ENCODE results near the gene GATAD2A. TPM values are rescaled to one million over a fixed set of nuclear protein-coding genes. Genes with fewer than 3 reads are reported as not detected.

GATAD2A gene
- polyA plus RNA-seq, 4 donors, result 25.9 to 49.1 (median 33.0) TPM

DNA sequence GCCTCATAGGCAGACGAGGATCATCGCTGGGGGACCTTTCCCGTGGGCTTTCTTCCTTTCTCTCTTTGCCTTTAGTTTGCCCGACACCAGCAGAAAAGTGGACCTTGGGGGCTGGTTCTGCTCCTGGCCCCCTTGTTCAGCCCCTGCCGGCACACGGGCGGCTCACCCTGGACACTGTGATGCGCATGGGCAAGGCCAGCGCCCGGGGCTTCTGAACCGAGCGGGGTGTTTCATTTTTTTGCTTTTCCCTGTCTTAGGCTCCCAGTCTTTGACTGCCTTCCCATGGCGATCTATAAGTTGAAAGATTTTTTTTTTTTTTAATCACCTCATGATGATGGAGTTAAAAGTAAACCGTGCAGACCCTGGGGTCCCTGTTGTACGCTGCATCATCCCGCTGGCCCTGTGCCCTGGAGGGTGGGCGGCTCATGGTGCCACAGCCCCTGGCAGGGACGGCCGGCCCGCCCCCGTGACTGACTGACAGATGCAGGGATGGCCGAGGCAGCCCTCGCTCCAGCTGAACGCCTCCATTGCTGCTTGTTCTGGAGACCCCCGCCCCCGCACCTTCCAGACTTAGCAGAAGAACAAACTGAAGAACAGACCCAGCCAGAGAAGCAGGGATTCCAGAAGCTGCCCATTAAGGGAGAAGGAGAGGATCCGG is 100.3 kb downstream of the GATAD2A start:
- H3K4me1 ChIP-seq (ENCODE audit: control insufficient read depth in 3 of 3, insufficient read depth in 2 of 3, low read depth in 1 of 3, low read length in 2 of 3), result no peaks in the 10 kb centered on the region
- DNase-seq (no peak), FAIRE-seq (no peak)
- no peaks in the 10 kb centered on the region for H3K27me3 ChIP-seq (ENCODE audit: control insufficient read depth in 3 of 3, insufficient read depth in 3 of 3, low read length in 3 of 3)
- 93 to 95% (median 94%) methylated on average over 27 of the region's 27 CpGs for WGBS, 3 donors
- H3K4me3 ChIP-seq (ENCODE audit: low read depth in 1 of 3, low read length in 3 of 3), result no peak overlapping the region
- no peaks in the 10 kb centered on the region for H3K9me3 ChIP-seq (ENCODE audit: control insufficient read depth in 2 of 2, insufficient read depth in 1 of 2, low read depth in 1 of 2, low read length in 1 of 2)
- H3K36me3 ChIP-seq (ENCODE audit: control insufficient read depth in 3 of 3, insufficient read depth in 2 of 3, low read depth in 1 of 3, low read length in 3 of 3), result peaks cover 25 to 73% (median 35%) of the 10 kb centered on the region in 3 donors
- H3K27ac ChIP-seq (ENCODE audit: low read depth in 1 of 3, low read length in 2 of 3), result no peak overlapping the region

DNA sequence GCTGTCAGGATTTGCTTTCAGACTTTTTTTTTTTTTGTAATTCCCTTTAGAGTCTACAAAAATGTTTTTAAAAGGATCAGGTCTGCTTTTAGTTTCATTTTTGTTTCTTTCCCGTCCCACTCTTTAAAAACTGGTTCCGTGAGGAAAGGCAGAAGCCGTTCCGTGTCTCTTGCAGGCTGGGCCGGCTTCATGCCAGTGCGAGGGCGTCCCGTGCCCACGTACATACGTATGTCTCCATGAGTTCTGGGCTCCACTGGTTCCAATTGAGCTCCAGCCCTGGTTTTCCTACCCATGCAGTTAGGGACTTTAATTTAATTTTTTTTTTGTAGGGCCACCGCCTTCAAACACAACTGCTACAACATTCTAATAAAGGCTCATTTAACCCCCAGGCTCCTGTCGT is 101.1 kb downstream of the GATAD2A start:
- DNase-seq (no peak), FAIRE-seq (no peak)
- Histone ChIP-seq H3K27me3 (ENCODE audit: control insufficient read depth in 3 of 3, insufficient read depth in 3 of 3, low read length in 3 of 3) (no peaks in the 10 kb centered on the region), H3K36me3 (ENCODE audit: control insufficient read depth in 3 of 3, insufficient read depth in 2 of 3, low read depth in 1 of 3, low read length in 3 of 3) (peaks cover 21 to 65% (median 32%) of the 10 kb centered on the region in 3 donors), H3K4me1 (ENCODE audit: control insufficient read depth in 3 of 3, insufficient read depth in 2 of 3, low read depth in 1 of 3, low read length in 2 of 3) (no peaks in the 10 kb centered on the region), H3K27ac (ENCODE audit: low read depth in 1 of 3, low read length in 2 of 3) (no peak overlapping the region), H3K4me3 (ENCODE audit: low read depth in 1 of 3, low read length in 3 of 3) (no peak overlapping the region), H3K9me3 (ENCODE audit: control insufficient read depth in 2 of 2, insufficient read depth in 1 of 2, low read depth in 1 of 2, low read length in 1 of 2) (no peaks in the 10 kb centered on the region)
- 87 to 94% (median 89%) methylated on average over 12 of the region's 12 CpGs for WGBS, 3 donors

GRCh38 chr19:19507354-19507753 is 101.9 kb downstream of the GATAD2A start:
- H3K27me3 ChIP-seq (ENCODE audit: control insufficient read depth in 3 of 3, insufficient read depth in 3 of 3, low read length in 3 of 3), result no peaks in the 10 kb centered on the region
- WGBS, 3 donors, result 89 to 93% (median 92%) methylated on average over 8 of the region's 8 CpGs
- FAIRE-seq, result no peak
- no peak overlapping the region for H3K4me3 ChIP-seq (ENCODE audit: low read depth in 1 of 3, low read length in 3 of 3)
- no peak overlapping the region for H3K27ac ChIP-seq (ENCODE audit: low read depth in 1 of 3, low read length in 2 of 3)
- no peak for DNase-seq
- H3K36me3 ChIP-seq (ENCODE audit: control insufficient read depth in 3 of 3, insufficient read depth in 2 of 3, low read depth in 1 of 3, low read length in 3 of 3), result peaks cover 14 to 58% (median 24%) of the 10 kb centered on the region in 3 donors
- H3K9me3 ChIP-seq (ENCODE audit: control insufficient read depth in 2 of 2, insufficient read depth in 1 of 2, low read depth in 1 of 2, low read length in 1 of 2), result no peaks in the 10 kb centered on the region
- H3K4me1 ChIP-seq (ENCODE audit: control insufficient read depth in 3 of 3, insufficient read depth in 2 of 3, low read depth in 1 of 3, low read length in 2 of 3), result no peaks in the 10 kb centered on the region

- H3K4me3 ChIP-seq (ENCODE audit: low read depth in 1 of 3, low read length in 3 of 3), result no peak overlapping the region
- H3K36me3 ChIP-seq (ENCODE audit: control insufficient read depth in 3 of 3, insufficient read depth in 2 of 3, low read depth in 1 of 3, low read length in 3 of 3), result peaks cover 10 to 49% (median 15%) of the 10 kb centered on the region in 3 donors
- no peaks in the 10 kb centered on the region for H3K4me1 ChIP-seq (ENCODE audit: control insufficient read depth in 3 of 3, insufficient read depth in 2 of 3, low read depth in 1 of 3, low read length in 2 of 3)
- 84 to 87% (median 87%) methylated on average over 11 of the region's 11 CpGs for WGBS, 3 donors
- no peaks in the 10 kb centered on the region for H3K27me3 ChIP-seq (ENCODE audit: control insufficient read depth in 3 of 3, insufficient read depth in 3 of 3, low read length in 3 of 3)
- FAIRE-seq, result no peak
- no peak overlapping the region for H3K27ac ChIP-seq (ENCODE audit: low read depth in 1 of 3, low read length in 2 of 3)
- no peaks in the 10 kb centered on the region for H3K9me3 ChIP-seq (ENCODE audit: control insufficient read depth in 2 of 2, insufficient read depth in 1 of 2, low read depth in 1 of 2, low read length in 1 of 2)
- DNase-seq, result no peak
These were observed 102.7 kb downstream of the GATAD2A start for GRCh38 chr19:19508217-19508616.

GRCh38 chr19:19510432-19510831 is 105.0 kb downstream of the GATAD2A start:
- FAIRE-seq (no peak), DNase-seq (no peak)
- 31 to 46% (median 44%) methylated on average over 6 of the region's 6 CpGs for WGBS, 3 donors
- H3K9me3 ChIP-seq (ENCODE audit: control insufficient read depth in 2 of 2, insufficient read depth in 1 of 2, low read depth in 1 of 2, low read length in 1 of 2), result peaks cover 0 to 19% of the 10 kb centered on the region in 2 donors
- peaks cover 6 to 28% (median 8%) of the 10 kb centered on the region in 3 donors for H3K36me3 ChIP-seq (ENCODE audit: control insufficient read depth in 3 of 3, insufficient read depth in 2 of 3, low read depth in 1 of 3, low read length in 3 of 3)
- H3K27me3 ChIP-seq (ENCODE audit: control insufficient read depth in 3 of 3, insufficient read depth in 3 of 3, low read length in 3 of 3), result peaks cover 0 to 10% (median 0%) of the 10 kb centered on the region in 3 donors
- no peak overlapping the region for H3K27ac ChIP-seq (ENCODE audit: low read depth in 1 of 3, low read length in 2 of 3)
- H3K4me3 ChIP-seq (ENCODE audit: low read depth in 1 of 3, low read length in 3 of 3), result no peak overlapping the region
- peaks cover 0 to 12% (median 3%) of the 10 kb centered on the region in 3 donors for H3K4me1 ChIP-seq (ENCODE audit: control insufficient read depth in 3 of 3, insufficient read depth in 2 of 3, low read depth in 1 of 3, low read length in 2 of 3)

DNA sequence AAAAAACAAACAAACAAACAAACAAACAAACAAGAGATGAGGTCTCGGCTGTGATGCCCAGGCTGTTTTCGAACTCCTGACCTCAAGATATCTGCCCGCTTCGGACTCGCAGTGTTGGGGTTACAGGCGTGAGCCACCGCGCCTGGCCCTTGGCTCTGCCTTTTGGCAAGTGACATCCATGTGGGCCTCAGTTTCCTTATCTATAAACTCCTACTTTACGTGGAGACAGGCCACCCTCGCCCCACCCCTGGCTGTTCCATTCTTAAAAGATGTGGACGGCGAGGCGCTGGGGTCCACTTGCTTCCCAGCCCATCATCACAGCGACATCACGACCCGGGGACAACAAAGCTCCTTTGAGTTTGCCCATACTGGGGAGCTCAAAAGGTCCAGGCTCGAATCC is 108.2 kb downstream of the GATAD2A start:
- WGBS, 3 donors, result 87 to 96% (median 93%) methylated on average over 17 of the region's 17 CpGs
- H3K27ac ChIP-seq (ENCODE audit: low read depth in 1 of 3, low read length in 2 of 3), result no peak overlapping the region
- FAIRE-seq (no peak), DNase-seq (no peak)
- H3K27me3 ChIP-seq (ENCODE audit: control insufficient read depth in 3 of 3, insufficient read depth in 3 of 3, low read length in 3 of 3), result peaks cover 0 to 10% (median 0%) of the 10 kb centered on the region in 3 donors
- peaks cover 0 to 20% of the 10 kb centered on the region in 2 donors for H3K9me3 ChIP-seq (ENCODE audit: control insufficient read depth in 2 of 2, insufficient read depth in 1 of 2, low read depth in 1 of 2, low read length in 1 of 2)
- H3K4me3 ChIP-seq (ENCODE audit: low read depth in 1 of 3, low read length in 3 of 3), result peak overlapping the region in 1 of 3 donors; percentile 23
- H3K4me1 ChIP-seq (ENCODE audit: control insufficient read depth in 3 of 3, insufficient read depth in 2 of 3, low read depth in 1 of 3, low read length in 2 of 3), result peaks cover 0 to 13% (median 9%) of the 10 kb centered on the region in 3 donors
- H3K36me3 ChIP-seq (ENCODE audit: control insufficient read depth in 3 of 3, insufficient read depth in 2 of 3, low read depth in 1 of 3, low read length in 3 of 3), result peaks cover 0 to 2% (median 0%) of the 10 kb centered on the region in 3 donors

DNA sequence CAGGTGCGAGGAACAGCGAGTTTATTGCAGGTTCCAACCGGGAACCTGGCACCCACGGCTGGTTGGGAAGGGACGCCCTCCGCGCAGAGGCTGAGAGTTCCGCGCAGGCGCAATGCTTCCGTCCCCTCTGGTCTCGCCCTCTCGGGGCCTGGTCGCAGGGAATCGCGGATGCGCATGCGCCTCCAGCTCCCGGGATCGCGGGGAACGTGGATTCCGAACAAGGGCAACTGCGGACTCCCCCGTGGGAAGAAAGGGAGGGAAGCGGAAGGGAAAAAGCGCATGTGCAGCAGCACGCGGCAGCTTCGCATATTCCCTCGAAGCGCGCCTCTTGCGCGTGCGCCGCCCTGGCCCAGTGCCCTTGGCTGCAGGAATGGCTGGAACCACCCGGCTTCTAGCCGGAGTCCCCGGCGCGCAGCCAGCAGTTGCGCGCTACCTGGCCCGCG is 108.8 kb downstream of the GATAD2A start:
- H3K4me3 ChIP-seq (ENCODE audit: low read depth in 1 of 3, low read length in 3 of 3), result peak overlapping the region in 1 of 3 donors; percentile 23
- H3K27me3 ChIP-seq (ENCODE audit: control insufficient read depth in 3 of 3, insufficient read depth in 3 of 3, low read length in 3 of 3), result peaks cover 0 to 10% (median 0%) of the 10 kb centered on the region in 3 donors
- WGBS, 3 donors, result 29 to 80% (median 73%) methylated on average over 45 to 46 of the region's 46 CpGs
- peaks cover 0 to 13% (median 9%) of the 10 kb centered on the region in 3 donors for H3K4me1 ChIP-seq (ENCODE audit: control insufficient read depth in 3 of 3, insufficient read depth in 2 of 3, low read depth in 1 of 3, low read length in 2 of 3)
- peaks cover 0 to 3% (median 2%) of the 10 kb centered on the region in 3 donors for H3K36me3 ChIP-seq (ENCODE audit: control insufficient read depth in 3 of 3, insufficient read depth in 2 of 3, low read depth in 1 of 3, low read length in 3 of 3)
- DNase-seq (peak in 1 of 2 donors; percentile 80), FAIRE-seq (no peak)
- H3K9me3 ChIP-seq (ENCODE audit: control insufficient read depth in 2 of 2, insufficient read depth in 1 of 2, low read depth in 1 of 2, low read length in 1 of 2), result peaks cover 0 to 20% of the 10 kb centered on the region in 2 donors
- no peak overlapping the region for H3K27ac ChIP-seq (ENCODE audit: low read depth in 1 of 3, low read length in 2 of 3)

DNA sequence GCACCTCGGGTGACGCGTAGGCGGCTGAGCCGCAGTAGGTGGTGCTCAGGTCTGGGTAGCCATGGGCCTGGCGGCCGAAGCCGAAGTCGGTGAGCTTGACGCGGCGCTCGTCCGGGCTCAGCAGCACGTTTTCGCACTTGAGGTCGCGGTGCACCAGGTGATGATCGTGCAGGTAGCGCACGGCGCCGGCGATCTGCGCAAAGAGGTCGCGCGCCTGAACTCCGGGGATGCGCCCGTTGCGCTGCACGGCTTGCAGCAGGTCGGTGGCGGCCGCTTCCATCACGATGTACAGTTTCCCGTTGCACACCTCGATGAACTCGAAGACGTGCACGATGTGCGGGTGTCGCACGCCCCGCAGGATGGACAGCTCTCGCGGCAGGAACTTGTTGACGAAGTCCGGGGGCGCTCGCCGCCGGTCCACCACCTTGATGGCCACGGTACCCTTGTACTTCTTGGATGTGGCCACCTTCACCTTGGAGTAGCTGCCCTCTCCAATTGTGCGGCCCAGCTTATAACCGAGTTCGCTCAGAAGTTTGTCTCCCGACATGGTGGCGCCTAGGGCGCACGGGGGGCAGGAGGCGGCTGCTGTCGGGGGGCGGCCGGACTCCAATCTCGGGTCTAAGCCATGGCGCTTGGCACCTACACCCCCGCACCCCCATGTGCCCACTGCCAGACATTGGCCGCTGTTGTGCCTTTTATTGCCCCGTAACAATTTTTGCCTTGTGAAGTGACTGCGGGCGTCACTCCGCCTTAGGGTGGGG is 109.6 kb downstream of the GATAD2A start, which contains the start of gene TSSK6:
TSS of gene TSSK6 (minus strand) at position 668 of the 761 bp plus-strand sequence. CDS start at position 547, 121 bp downstream.
- 86 to 92% (median 92%) methylated on average over 73 to 74 of the region's 74 CpGs for WGBS, 3 donors
- peak within 1 kb of the TSS; percentile 80 to 100 (median 81) for H3K4me3 ChIP-seq (ENCODE audit: low read depth in 1 of 3, low read length in 3 of 3)
- H3K27me3 ChIP-seq (ENCODE audit: control insufficient read depth in 3 of 3, insufficient read depth in 3 of 3, low read length in 3 of 3), result peaks cover 0 to 10% (median 0%) of the 10 kb centered on the region in 3 donors
- peak within 1 kb of the TSS; percentile 24 to 92 (median 60) for H3K27ac ChIP-seq (ENCODE audit: low read depth in 1 of 3, low read length in 2 of 3)
- H3K4me1 ChIP-seq (ENCODE audit: control insufficient read depth in 3 of 3, insufficient read depth in 2 of 3, low read depth in 1 of 3, low read length in 2 of 3), result peaks cover 0 to 13% (median 9%) of the 10 kb centered on the region in 3 donors
- peaks cover 0 to 12% (median 4%) of the 10 kb centered on the region in 3 donors for H3K36me3 ChIP-seq (ENCODE audit: control insufficient read depth in 3 of 3, insufficient read depth in 2 of 3, low read depth in 1 of 3, low read length in 3 of 3)
- H3K9me3 ChIP-seq (ENCODE audit: control insufficient read depth in 2 of 2, insufficient read depth in 1 of 2, low read depth in 1 of 2, low read length in 1 of 2), result peaks cover 0 to 20% of the 10 kb centered on the region in 2 donors
- DNase-seq, result no peak
- FAIRE-seq, result no peak
